ENCODE measurements around the gene SYCE3.

GRCh38 chr22:50531546-50531961 is 31.2 kb downstream of the SYCE3 start:
- TF ChIP-seq EP300 (IDR thresholded peaks at IDR 0.05) (no peak), CTCF (IDR thresholded peaks at IDR 0.05) (no peak), POLR2AphosphoS5 (IDR thresholded peaks at IDR 0.05) (no peak), POLR2A (IDR thresholded peaks at IDR 0.05) (peak in 1 of 2 donors; percentile 9)
